GM20000 (cell line): ENCODE results near the gene COL27A1.
"Not testable (repeated sequence)": the region's sequence is repeated elsewhere in the genome, so short reads cannot be mapped to it uniquely, and the experiment has no call there.

Experiments
- DNase-seq: peaks from one replicate; pipeline ENCODE4 v3.0.0; 2012; ENCODE audit warnings: low spot score
- TF ChIP-seq, protein P1 (sequence below): IDR thresholded peaks from 2 replicates; pipeline ENCODE4 v1.5.1; 2012; ENCODE audit warnings: mild to moderate bottlenecking, control low read depth; ENCODE audit errors: extremely low read depth, missing control alignments

The COL27A1 gene

DNA sequence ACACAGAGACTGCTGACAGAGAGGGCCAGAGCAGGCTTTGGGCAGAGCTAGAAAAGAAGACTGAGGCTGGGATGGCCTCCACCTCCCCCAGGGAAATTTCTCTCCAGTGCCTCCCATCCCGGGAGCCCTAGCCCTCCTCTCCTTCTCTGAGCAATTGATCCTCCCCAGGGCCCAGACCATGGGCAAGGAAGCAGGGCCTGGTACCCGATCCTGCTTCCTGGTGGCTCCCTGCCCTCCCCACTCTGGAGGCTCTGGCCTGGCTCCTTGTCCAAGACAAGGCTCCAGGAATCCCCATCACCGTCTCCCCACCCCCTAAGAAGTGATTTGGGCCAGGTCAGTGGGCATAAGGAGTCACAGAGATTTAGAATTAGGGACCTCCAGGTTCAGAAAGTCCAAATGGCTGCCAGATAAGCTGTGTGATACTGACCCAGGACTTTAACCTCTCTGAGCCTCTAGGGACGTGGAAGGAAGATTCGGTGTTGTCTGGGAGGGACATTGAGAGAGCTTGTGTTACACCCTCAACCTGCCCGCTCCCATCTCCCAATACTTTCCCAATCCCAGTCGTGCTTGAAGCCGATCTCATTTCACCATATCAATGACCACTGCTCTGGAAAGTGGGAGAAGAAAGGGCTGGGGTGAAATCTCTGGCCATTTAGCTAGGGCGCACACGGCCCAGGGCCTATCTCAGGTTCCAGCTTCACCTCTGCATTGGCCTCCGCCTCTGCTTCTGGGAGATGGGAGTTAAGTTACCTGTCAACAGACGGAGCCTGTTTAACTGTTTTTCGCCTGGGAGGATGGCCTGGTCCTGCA lies 30.5 kb upstream of the COL27A1 start:
- no peak for DNase-seq
- TF ChIP-seq, protein P1, sequence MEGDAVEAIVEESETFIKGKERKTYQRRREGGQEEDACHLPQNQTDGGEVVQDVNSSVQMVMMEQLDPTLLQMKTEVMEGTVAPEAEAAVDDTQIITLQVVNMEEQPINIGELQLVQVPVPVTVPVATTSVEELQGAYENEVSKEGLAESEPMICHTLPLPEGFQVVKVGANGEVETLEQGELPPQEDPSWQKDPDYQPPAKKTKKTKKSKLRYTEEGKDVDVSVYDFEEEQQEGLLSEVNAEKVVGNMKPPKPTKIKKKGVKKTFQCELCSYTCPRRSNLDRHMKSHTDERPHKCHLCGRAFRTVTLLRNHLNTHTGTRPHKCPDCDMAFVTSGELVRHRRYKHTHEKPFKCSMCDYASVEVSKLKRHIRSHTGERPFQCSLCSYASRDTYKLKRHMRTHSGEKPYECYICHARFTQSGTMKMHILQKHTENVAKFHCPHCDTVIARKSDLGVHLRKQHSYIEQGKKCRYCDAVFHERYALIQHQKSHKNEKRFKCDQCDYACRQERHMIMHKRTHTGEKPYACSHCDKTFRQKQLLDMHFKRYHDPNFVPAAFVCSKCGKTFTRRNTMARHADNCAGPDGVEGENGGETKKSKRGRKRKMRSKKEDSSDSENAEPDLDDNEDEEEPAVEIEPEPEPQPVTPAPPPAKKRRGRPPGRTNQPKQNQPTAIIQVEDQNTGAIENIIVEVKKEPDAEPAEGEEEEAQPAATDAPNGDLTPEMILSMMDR, result no peak

DNA sequence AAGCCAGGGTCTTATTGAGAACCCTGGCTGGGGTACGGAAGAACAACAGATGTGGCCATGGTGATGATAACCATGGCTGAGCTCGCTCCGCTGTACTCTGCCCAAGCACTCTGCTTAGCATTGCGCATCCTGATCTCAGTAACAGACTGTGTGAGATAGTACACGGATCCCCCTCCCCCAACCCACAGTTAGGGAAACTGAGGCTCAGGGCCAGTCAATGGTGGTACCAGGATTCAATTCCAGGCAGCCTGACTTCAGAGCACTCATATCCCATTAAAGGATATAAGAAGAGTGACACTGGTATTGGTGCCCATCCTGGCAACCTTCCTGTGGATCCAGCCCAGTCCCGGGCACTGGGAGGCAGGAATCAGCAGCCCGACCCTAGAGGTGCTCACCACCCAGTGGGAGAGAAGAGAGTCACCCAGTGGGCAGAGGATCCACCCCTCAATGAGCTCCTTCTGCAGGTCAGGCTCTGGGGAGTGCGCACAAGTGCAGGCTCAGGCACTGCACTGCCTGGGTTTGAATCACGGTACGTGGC lies 29.8 kb upstream of the COL27A1 start:
- no peak for DNase-seq
- TF ChIP-seq, protein P1, result no peak

DNA sequence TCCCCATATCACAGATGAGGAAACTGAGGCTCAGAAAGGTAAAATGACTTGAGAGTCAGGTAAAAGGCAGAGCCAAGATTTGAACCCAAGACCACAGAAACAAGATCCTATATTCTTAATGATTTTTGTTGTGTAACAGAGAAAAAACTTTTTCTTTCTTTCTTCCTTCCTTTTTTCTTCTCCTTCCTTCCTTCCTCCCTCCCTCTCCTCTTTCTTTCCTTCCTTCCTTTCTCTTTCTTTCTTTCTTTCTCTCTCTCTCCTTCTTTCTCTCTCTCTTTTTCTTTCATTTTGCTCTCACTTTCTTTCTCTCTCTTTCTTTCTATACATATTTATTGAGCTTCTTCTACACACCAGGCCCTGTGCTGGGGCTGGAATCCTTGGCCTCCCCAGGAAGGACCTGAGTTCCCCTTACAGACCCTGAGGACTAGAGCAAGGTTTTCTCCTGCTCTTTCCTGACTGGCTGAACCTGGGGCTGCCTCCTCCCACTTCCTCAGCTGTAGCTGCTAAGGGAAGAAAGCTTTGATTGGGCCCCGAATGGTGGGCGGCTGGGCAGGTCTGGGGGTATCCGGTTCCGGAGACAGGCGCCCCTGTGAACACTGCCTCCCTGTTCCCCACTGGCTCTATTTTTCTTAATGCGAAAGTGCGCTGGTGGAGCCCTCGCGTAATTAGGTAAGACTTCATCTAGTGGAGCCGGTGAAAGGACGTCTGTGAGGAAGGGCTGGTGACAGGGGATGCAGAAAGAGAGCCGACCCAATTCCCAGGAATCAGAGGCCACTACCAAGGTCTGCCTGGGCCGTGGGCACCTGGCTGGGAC lies 28.9 kb upstream of the COL27A1 start:
- TF ChIP-seq, protein P1, result no peak
- DNase-seq, result no peak

DNA sequence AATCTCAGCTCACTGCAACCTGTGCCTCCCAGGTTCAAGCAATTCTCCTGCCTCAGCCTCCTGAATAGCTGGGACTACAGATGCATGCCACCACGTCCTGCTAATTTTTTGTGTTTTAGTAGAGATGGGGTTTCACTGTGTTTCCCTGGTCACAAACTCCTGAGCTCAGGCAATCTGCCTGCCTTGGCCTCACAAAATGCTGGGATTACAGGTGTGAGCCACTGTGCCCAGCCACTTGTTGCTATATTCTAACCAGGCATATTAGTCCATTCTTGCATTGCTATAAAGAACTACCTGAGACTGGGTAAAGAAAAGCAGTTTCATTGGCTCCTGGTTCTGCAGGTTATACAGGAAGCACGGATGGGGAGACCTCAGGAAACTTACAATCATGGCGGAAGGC lies 26.6 kb upstream of the COL27A1 start:
- DNase-seq, result not testable (repeated sequence)

DNA sequence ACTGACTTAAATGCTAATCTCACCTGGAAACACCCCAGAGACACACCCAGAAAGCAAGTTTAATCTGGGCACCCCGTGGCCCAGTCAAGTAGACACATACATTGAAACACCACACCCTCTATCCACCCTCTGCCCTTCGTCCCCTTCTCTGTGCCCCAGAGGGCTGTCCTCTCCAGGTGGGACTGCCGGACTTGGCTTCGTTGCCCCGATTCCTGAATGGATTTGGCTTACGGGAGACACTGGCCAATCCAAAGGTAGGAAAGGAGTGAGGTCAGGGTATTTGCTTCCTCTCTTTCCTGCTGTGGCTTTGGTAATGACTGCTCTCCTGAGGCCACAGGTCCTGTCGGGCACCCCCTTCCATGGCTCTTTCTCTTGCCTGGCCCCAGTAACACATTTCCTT lies 25.2 kb upstream of the COL27A1 start:
- TF ChIP-seq, protein P1, result no peak

DNA sequence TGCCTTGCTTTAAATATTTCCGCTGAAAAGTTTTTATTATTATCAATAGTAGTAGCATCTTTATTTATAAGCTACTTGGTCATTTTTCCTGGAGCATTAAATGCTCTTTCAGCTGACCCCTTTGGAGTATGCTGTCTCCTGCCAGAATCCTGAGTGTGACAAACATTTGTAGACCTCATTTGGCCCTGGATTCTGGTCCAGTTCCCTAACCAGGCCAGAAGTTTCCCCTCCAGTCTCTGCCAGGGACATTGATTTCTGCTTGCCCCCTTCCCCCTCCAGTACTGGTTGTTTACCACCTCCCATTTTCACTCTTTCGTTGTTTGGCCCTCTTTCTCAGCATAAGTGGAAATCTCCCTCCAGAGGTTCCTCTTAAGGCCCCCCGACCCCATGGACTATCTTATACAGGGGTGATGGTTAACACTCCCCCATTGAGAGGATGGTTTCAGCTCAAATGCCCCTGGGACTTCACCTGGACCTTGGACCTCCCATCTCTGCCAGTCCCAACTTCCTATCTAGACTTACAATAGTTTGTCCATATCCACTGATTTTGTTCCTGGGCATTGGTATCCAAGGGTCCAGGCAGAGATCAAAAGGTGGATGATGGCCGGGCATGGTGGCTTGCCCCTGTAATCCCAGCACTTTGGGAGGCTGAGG lies 24.6 kb upstream of the COL27A1 start:
- DNase-seq, result no peak
- TF ChIP-seq, protein P1, result no peak

More for the DNA sequence above, 25.2 kb upstream of the COL27A1 start:
- no peak for DNase-seq

DNA sequence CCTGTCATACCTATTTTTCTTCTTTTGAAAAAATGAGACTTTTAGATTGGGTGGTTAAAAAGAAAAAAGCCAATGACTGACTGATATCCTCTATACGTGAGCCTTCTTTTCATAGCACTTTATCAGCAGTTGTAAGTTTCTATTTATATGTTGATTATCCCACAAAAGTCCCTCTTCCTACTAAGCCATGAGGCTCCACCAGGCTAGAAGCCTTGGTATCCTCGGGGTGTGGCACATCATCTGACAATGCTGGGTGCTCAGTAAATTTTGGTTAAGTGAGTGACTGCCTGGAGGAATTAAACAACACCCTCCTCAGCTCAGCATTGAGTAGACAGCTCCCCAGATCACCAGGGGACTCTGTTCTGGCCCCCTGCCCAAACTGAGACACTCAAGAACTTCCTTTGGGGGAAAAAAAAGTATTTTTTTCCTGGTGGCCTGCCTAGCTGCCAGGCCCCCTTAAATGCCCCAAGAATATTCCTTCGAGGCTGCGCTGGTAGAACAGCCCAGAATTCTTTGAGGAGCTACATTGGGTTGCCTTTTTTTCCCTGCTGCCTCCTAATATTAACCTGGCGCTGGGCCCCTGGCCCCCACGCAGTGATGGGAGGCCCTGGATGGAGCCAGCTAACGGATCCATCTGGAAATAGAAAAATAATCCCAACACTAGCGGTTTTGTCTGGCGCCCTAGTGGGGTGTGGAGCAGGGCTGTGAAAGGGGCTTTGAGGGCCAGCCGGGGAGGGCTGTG lies 23.4 kb upstream of the COL27A1 start:
- TF ChIP-seq, protein P1, result no peak
- DNase-seq, result no peak
